SH-SY5Y (cell line): Measurements from ENCODE around the gene PDE4D.

Experiments used
- GATA2 ChIP-seq: IDR thresholded peaks from 2 replicates; pipeline ENCODE4 v1.6.1; 2011; ENCODE audit warnings: mild to moderate bottlenecking, low read depth, low read length
- GATA3 ChIP-seq: IDR thresholded peaks from 2 replicates; pipeline ENCODE4 v1.6.1; 2011; ENCODE audit warnings: low read depth, mild to moderate bottlenecking, low read length, moderate library complexity

DNA sequence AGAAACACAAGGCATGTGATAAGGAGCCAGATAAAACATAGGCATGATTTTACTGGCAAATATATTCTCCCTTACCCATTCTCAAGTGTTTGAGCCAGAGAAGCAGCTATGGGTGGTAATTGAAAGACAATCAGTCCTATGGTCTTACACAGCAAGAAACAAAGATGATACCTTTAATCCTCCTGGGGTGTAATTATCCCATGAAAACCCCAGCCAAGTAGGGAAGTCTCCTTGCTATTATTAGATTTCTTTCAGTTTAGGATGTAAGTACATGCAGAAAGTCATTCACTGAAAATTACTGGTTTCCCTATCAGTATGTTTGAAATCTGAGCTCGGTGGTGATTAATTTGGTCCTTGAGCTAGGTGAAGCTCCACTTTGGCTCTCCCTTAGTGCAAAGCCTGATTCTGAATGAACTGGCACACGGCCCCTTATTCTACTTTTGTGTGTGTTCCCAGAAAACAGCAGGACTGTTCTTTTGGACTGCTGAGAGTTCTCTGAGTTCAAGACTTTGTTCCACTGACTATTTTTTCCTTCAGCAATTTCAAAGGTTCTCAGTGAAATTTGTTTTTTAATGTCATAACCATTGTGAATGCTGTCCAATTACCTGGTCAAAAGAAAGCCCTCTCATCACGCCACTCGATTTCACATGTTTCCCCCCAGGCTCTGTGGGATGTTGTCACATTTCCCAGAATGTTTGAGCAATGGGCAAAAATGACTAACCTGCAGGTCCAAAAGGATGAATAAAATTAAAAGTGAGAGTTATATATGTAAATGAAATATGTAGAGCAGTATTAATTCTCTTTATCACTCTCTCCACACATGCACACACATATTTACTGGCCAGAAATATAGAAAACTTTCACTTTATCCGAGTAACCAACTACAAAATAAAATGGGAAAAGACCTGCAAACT, 967.6 kb downstream of the PDE4D start:
- TF ChIP-seq GATA2 (no peak), GATA3 (no peak)
